Hematopoietic multipotent progenitor cell treated with erythropoietin and hydrocortisone succinate and interleukin-3 and kit ligand, for 4 days (in vitro differentiated cells): ENCODE data around the gene MROH2A.

Source experiments
- DNase-seq: peaks from one replicate; pipeline ENCODE4 v3.0.0-alpha.2; 2015

The MROH2A gene

GRCh38 chr2:233819884-233820773, 42.0 kb downstream of the MROH2A start:
- DNase-seq, result no peak

GRCh38 chr2:233820774-233821105, 42.6 kb downstream of the MROH2A start:
- no peak for DNase-seq

GRCh38 chr2:233821196-233821595, 43.1 kb downstream of the MROH2A start:
- no peak for DNase-seq

DNA sequence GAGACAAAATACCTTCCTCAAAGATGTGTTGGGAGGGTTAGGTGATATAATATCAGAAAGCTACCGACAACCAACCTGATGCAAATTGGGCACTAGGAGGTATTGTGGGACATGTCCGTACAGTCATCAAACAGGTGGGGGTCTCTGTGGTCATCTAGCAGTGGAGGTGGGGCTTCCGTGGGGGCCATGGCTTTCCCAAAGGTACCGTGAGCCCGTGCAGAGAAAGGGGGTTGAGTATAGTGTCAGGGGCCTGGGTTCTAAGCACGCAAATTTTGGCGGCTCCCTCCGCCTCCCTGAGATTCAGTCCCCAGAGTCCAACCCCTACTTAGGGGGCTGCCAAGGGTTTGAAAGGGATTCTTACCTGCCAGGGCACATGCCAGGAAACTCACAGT, 43.6 kb downstream of the MROH2A start:
- no peak for DNase-seq

DNA sequence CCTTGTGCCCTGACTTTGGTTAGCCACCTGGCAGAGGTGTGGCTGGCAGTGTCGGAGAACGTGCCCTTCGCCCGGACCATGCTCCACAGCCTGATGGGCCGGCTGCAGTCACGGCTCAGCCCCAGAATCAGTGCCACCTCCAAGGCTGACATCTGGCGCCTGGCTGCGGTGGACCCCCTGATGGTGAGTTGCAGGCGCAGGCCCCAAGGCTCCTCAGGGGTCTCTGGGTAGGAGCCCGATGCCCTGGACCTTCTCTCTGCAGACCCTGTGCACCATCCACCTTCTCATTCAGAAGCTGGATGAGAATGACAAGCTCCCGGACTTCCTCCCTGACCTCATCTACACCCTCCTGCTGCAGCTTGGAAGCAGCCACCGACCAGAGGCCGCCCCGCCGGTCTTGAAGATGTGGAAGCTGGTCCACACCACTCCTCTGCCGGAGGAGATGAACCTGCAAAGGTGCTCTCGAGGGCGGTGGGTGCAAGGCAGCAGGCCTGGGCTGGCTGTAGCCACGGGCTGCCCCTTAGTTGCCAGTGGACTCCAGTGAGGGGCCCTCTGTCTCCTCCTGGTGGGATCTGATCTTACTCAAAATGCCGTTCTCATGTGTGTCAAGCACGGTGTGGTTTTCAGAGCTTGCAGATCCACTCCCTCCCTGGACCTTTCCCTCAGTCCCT, 44.1 kb downstream of the MROH2A start:
- no peak for DNase-seq

DNA sequence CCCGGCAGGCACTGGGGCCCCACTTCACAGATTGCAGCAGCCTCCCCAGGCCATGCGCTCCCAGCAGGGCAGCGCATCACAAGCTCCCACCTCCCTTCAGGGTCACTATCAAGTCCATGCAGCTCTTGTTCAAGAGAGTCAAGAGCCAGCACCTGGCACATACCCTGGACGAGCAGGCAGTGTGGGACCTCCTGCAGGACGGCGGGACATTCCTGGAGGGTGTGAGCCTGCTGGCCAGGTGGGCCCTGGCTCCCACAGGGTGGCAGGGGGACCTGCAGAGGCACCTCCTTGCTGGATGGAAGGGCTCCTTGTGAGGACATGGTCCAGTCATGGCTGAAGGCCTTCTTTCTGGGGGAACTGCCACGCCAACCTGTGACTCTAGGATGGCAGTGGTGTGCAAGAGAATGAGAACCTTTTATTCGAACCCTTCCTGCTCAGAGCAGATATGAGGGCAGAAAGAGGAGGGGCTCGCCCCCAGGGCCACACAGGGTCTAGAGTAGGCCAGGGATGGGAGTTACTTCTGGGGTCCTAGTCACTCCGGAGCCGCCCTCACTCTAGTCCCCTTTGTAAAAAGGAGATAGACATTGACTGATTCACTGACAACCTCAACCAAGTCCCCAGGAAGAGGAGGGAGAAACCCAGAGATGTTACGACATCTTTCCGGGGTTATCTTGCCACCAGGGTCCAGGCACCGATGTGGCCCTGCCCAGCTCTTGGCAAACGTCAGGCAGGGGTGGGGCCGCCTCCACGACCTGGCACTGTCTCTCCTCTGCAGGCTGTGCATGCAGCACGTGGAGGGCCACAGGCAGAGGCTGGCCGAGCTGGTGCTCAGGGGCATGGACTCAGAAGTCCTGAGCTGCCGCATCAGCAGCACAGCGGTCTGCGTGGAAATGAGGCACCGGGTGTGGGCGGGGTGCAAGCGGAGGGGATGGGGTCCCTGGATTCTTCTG, 44.9 kb downstream of the MROH2A start:
- DNase-seq, result peak; percentile 66

GRCh38 chr2:233823731-233824121, 45.6 kb downstream of the MROH2A start:
- no peak for DNase-seq

DNA sequence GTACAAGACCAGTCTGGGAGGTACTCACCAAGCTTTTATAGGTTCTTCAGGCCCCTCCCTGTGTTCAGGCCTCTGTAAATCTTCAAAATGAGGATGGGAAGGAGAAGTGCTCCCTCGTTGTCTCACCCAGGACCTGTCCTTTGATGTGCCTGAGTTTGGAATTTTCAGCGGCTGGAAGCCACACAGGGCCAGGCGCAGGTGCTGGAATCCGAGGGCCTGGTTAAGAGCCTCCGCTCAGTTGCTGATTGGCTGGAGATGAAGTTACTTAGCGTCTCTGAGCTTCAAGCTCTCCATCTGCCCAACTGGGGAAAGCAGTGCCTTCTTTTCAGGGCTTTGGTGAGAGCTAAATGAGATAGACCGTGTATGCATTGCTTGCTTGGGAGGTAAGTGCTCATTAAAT, 46.2 kb downstream of the MROH2A start:
- DNase-seq, result no peak

DNA sequence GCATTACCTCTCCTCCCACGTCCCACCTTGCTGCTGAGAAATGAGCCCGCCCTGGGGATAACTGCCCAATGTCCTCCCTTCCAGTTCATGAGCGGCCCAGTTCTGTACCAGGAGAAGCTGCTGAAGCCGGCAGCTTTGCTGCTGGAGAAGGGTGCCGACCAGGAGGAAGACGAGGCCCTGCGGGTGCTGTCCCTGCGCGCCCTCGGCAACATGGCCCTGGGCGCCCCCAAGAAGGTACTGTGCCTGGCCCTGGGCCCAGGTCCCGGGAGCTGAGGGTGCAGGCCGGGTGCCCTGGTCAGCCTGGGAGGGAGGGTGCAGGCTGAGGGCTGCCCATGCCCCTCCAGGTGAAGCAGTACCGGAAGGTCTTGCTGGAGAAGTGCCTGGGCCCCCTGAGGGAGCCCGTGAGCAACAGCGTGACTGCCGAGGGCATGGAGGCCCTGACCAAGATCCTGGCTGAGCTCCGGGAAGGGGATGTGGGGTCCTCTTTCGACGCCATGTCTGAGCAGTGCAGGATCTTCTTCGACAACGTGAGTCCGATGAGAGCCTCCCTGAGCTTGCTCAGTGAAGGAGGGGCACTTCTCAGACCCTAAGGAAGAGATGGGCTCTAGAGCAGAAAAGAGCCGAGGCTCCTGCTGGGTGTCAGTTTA, 50.5 kb downstream of the MROH2A start:
- DNase-seq, result no peak

GRCh38 chr2:233829193-233830110, 51.3 kb downstream of the MROH2A start:
- no peak for DNase-seq

GRCh38 chr2:233830111-233830802, 52.1 kb downstream of the MROH2A start:
- no peak for DNase-seq

- DNase-seq, result no peak
Observed at GRCh38 chr2:233831011-233831721, 53.0 kb downstream of the MROH2A start.

DNA sequence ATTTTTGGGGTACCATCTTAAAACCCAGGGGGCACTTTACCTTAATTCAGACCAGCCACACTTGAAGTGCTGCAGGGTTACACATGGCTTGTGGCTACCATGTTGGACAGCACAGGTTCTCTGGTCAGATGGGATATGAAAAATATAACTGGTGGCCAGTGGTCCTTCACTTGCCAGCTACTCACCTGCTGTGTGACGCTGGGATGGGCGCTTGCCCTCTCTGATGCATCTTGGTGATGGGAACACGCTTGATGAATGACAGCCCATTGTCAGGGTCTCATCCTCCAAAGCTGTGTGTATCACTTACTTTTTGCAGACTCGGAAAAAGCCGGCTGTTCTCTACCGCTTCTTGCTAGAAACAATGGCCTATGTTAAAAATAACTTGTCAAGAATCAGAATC, 53.7 kb downstream of the MROH2A start:
- no peak for DNase-seq

- no peak for DNase-seq
Observed at GRCh38 chr2:233832414-233832813, 54.3 kb downstream of the MROH2A start.

DNA sequence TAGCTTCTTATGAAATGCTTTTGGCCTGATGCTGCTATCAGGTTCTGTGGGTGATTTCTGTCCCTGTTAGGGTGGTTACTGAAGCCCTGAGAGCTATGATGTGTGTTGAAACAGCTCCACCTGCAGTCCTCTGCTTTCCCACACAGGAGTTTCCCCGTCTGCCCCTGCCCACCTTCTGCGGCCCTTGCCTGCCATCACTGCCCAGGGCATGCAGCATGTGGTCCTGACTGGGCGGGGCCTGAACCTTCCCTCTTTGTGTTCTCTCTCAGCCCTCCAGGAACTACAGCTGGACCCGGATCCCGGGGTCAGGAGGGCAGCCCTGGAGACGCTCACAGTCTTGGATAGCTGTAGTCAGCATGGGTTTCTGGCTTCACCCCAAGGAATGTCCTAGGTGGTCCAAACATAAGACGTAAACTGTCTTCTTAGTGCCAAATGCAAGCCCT, 54.8 kb downstream of the MROH2A start:
- peak; percentile 73 for DNase-seq

DNA sequence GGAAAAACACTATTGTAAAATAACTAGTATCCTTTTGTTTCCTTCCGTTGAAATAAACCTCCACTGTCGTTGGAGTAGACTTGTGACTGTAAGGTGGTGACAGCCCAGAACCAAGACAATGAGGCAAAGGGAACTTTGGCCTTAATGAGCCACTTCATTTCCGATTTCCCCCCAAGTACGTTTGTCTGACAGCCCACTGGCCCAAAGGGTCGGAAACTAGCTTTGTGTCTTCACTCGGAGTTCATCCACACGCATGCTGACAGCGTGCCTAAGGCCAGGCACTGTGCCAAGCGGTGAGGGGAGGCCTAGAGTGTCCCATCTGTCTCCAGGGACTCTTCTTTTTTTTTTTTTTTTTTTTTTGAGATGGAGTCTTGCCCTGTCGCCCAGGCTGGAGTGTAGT, 55.2 kb downstream of the MROH2A start:
- DNase-seq, result no peak

GRCh38 chr2:233835230-233836186, 57.4 kb downstream of the MROH2A start:
- DNase-seq, result no peak

- DNase-seq, result no peak
Observed at GRCh38 chr2:233836359-233836758, 58.2 kb downstream of the MROH2A start.

DNA sequence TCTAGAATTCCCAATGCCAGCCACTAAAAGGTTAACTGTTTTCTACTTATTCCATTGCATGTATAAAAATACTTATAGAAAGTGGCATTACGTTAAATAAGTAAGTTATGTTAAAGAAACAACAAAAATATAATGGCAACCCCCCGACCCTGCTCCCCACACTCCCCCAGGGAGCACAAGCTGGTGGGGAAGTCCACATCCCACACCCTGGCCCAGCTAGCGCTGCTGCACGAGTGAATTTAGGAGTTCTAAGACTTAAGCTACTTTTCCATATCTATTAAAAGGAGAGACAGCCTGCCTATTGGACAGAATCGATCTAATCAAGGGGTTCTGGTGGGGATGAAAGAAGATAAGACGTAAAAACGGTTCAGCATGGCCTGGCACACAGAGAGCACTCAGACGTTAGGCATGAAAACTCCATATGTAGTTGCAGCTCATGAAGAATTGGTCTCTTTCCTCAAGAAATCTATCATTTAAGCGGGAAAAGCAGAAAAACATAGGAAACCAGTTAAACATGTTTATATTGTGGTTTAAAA, 59.6 kb downstream of the MROH2A start:
- no peak for DNase-seq
